ENCODE measurements around the gene CEP41.

DNA sequence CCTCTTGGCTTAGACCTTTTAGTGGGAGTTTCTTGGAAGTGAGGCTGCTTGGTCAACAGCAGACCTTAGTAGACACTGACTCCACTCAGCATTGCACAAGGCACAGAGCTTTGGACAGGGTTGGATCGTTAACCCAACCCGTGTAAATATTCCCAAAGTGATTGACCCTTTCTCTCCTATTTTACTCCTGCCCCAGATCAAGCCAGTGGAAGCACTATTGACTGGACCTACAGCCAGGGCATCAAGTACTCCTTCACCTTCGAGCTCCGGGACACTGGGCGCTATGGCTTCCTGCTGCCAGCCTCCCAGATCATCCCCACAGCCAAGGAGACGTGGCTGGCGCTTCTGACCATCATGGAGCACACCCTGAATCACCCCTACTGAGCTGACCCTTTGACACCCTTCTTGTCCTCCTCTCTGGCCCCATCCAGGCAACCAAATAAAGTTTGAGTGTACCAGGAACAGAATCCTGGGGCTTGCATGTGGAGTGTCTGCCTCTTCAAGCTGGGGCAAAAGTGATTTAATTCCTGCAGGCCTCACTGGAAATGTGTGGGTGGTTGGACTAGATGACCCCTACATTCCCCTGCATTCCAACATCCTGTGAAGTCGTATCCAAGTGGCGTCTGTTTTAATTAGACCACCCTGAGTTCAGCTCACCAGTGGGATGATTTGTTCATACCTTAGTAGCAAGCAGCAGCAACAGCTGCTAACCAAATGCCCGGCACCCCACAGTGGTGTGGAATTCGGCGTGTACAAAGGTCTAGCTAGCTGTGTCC lies 53.0 kb downstream of the CEP41 start:
- TF ChIP-seq, protein P1, sequence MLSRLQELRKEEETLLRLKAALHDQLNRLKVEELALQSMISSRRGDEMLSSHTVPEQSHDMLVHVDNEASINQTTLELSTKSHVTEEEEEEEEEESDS (CRISPR knock-in tag; IDR thresholded peaks at IDR 0.05; ENCODE audit: borderline replicate concordance): no peak
- TF ChIP-seq, protein P2, sequence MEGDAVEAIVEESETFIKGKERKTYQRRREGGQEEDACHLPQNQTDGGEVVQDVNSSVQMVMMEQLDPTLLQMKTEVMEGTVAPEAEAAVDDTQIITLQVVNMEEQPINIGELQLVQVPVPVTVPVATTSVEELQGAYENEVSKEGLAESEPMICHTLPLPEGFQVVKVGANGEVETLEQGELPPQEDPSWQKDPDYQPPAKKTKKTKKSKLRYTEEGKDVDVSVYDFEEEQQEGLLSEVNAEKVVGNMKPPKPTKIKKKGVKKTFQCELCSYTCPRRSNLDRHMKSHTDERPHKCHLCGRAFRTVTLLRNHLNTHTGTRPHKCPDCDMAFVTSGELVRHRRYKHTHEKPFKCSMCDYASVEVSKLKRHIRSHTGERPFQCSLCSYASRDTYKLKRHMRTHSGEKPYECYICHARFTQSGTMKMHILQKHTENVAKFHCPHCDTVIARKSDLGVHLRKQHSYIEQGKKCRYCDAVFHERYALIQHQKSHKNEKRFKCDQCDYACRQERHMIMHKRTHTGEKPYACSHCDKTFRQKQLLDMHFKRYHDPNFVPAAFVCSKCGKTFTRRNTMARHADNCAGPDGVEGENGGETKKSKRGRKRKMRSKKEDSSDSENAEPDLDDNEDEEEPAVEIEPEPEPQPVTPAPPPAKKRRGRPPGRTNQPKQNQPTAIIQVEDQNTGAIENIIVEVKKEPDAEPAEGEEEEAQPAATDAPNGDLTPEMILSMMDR (CRISPR knock-in tag; IDR thresholded peaks at IDR 0.05): no peak
- TF ChIP-seq, protein P3, sequence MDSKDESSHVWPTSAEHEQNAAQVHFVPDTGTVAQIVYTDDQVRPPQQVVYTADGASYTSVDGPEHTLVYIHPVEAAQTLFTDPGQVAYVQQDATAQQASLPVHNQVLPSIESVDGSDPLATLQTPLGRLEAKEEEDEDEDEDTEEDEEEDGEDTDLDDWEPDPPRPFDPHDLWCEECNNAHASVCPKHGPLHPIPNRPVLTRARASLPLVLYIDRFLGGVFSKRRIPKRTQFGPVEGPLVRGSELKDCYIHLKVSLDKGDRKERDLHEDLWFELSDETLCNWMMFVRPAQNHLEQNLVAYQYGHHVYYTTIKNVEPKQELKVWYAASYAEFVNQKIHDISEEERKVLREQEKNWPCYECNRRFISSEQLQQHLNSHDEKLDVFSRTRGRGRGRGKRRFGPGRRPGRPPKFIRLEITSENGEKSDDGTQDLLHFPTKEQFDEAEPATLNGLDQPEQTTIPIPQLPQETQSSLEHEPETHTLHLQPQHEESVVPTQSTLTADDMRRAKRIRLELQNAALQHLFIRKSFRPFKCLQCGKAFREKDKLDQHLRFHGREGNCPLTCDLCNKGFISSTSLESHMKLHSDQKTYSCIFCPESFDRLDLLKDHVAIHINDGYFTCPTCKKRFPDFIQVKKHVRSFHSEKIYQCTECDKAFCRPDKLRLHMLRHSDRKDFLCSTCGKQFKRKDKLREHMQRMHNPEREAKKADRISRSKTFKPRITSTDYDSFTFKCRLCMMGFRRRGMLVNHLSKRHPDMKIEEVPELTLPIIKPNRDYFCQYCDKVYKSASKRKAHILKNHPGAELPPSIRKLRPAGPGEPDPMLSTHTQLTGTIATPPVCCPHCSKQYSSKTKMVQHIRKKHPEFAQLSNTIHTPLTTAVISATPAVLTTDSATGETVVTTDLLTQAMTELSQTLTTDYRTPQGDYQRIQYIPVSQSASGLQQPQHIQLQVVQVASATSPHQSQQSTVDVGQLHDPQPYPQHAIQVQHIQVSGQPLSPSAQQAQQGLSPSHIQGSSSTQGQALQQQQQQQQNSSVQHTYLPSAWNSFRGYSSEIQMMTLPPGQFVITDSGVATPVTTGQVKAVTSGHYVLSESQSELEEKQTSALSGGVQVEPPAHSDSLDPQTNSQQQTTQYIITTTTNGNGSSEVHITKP (CRISPR knock-in tag; IDR thresholded peaks at IDR 0.05; ENCODE audit: low read depth): no peak
- TF ChIP-seq REL (CRISPR knock-in tag; conservative IDR thresholded peaks at IDR 0.05): no peak
- TF ChIP-seq KAT7 (CRISPR knock-in tag; IDR thresholded peaks at IDR 0.05; ENCODE audit: borderline replicate concordance): no peak
- no peak for TF ChIP-seq ZNF510 (CRISPR knock-in tag; IDR thresholded peaks at IDR 0.05; ENCODE audit: low read depth)
- TF ChIP-seq MAZ (IDR thresholded peaks at IDR 0.05; ENCODE audit: borderline replicate concordance, low read depth, low read length): no peak
- TF ChIP-seq MAZ (CRISPR knock-in tag; IDR thresholded peaks at IDR 0.05; ENCODE audit: low read depth): no peak
- TF ChIP-seq GATAD2A (CRISPR knock-in tag; IDR thresholded peaks at IDR 0.05): no peak
- TF ChIP-seq ZFY (CRISPR knock-in tag; IDR thresholded peaks at IDR 0.05): no peak
- TF ChIP-seq CAMTA2 (CRISPR knock-in tag; IDR thresholded peaks at IDR 0.05; ENCODE audit: borderline replicate concordance): no peak
- TF ChIP-seq ZNF274 (CRISPR knock-in tag; IDR thresholded peaks at IDR 0.05): no peak
- TF ChIP-seq GABPA (IDR thresholded peaks at IDR 0.05; ENCODE audit: low read depth, low read length): no peak
- TF ChIP-seq GABPA (CRISPR knock-in tag; IDR thresholded peaks at IDR 0.05; ENCODE audit: low read depth): no peak
- no peak for TF ChIP-seq POLR2A (IDR thresholded peaks at IDR 0.05; ENCODE audit: insufficient read depth in 1 of 2, low read depth in 2 of 2, low read length in 2 of 2)

Data from HepG2 (cell line).